Body of pancreas (tissue), 4 donors: ENCODE data around the gene TMCO4.
A peak's percentile ranks its signal among the peaks of the same experiment; 100 is the strongest.

ENCODE experiments used
- POLR2A ChIP-seq, 3 donors: fragments of 450-650 bp; IDR thresholded peaks; one replicate each; pipeline ENCODE4 v1.6.1; 2016; ENCODE audit warnings: antibody characterized with exemption in 3 of 3, mild to moderate bottlenecking in 2 of 3
- TF ChIP-seq, protein P1 (sequence below), 7 experiments: fragments of 450-650 bp in 4 of 7; fragments of 200-600 bp in 3 of 7; sonication (generic) in 3 of 7; IDR thresholded peaks; one replicate each; pipeline ENCODE4 v1.5.1; 2016 to 2019; ENCODE audit warnings: antibody characterized with exemption in 7 of 7

- peak in 1 of 3 donors; percentile 21 for TF ChIP-seq POLR2A (IDR thresholded peaks at IDR 0.05)
- TF ChIP-seq, protein P1, sequence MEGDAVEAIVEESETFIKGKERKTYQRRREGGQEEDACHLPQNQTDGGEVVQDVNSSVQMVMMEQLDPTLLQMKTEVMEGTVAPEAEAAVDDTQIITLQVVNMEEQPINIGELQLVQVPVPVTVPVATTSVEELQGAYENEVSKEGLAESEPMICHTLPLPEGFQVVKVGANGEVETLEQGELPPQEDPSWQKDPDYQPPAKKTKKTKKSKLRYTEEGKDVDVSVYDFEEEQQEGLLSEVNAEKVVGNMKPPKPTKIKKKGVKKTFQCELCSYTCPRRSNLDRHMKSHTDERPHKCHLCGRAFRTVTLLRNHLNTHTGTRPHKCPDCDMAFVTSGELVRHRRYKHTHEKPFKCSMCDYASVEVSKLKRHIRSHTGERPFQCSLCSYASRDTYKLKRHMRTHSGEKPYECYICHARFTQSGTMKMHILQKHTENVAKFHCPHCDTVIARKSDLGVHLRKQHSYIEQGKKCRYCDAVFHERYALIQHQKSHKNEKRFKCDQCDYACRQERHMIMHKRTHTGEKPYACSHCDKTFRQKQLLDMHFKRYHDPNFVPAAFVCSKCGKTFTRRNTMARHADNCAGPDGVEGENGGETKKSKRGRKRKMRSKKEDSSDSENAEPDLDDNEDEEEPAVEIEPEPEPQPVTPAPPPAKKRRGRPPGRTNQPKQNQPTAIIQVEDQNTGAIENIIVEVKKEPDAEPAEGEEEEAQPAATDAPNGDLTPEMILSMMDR (IDR thresholded peaks at IDR 0.05): peak in 1 of 7 experiments; percentile 4
These were observed 154.9 kb downstream of the TMCO4 start for GRCh38 chr1:19644681-19645410.
